Measurements from ENCODE around the gene ARHGEF19. TPM values are rescaled to one million over a fixed set of nuclear protein-coding genes. Genes with fewer than 3 reads are reported as not detected.

The ARHGEF19 gene
- total and polyA plus RNA-seq, 2 of the 13 experiments (the other 11 are each of a cell fraction or from before 2014, with no cell fraction given) = 1.7 to 1.8 TPM

DNA sequence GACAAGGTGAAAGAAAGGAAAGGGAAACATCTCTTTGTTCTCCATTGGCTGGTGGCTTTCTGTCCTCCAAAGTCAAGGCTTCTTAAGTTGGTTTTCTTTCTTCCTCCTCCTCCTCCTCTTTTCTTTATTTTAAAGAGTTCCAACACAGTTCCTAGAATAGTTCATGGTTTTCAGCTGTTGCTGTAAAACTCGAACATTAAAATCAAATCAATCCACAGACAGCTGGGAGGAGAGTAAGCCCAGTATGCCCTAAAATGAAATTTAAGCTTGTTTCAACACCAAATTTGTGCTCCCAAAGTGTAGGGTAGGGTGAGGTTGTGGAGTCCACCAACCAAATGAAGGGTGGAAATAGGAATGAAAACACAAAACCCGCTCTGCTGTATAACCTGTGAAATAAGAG lies 35.0 kb upstream of the ARHGEF19 start:
- DNase-seq (ENCODE audit: low spot score) = no peak
- Histone ChIP-seq H3K27me3 (ENCODE audit: control insufficient read depth in 1 of 2, insufficient read depth in 2 of 2, low read length in 2 of 2) (no peaks in the 10 kb centered on the region), H3K27ac (ENCODE audit: extremely low read length, insufficient read depth, low read length) (no peak overlapping the region), H3K9me3 (ENCODE audit: low read length) (no peaks in the 10 kb centered on the region), H3K9ac (ENCODE audit: insufficient read depth, low read depth, low read length) (no peak overlapping the region), H3K4me3 (replicated peaks in 1 of 3; ENCODE audit: insufficient read depth in 1 of 3, low read depth in 2 of 3, low read length in 3 of 3) (no peak overlapping the region), H3K79me2 (ENCODE audit: insufficient read depth, low read length) (no peaks in the 10 kb centered on the region), H3K4me1 (ENCODE audit: insufficient read depth, low read length) (peaks cover 6% of the 10 kb centered on the region; the same call in 1 of the 2 replicates), H2AFZ (ENCODE audit: low read length) (no peak overlapping the region), H3K4me2 (ENCODE audit: low read depth, low read length) (no peak overlapping the region), H4K20me1 (ENCODE audit: insufficient read depth, low read length) (no peaks in the 10 kb centered on the region), H3K36me3 (replicated peaks in 1 of 2; ENCODE audit: control insufficient read depth in 1 of 2, insufficient read depth in 2 of 2, low read length in 2 of 2) (peaks cover 9 to 32% of the 10 kb centered on the region in 2 experiments; a peak in 4 of 5 replicates)
- intact Hi-C loops (cut with micrococcal nuclease; ENCODE audit: unreplicated experiment) (no loop called here), in situ Hi-C loops (cut with HindIII; ENCODE audit: extremely low pct_ligation_motif_present, low pct_unique_long_range_greater_than_20kb) (no loop called here)
- whole genome bisulfite sequencing (ENCODE audit: low lambda C conversion rate) = 95% methylated on average over 2 of the region's 2 CpGs
- BruUV-seq (replicated peaks) = no TSS peak
- ChIA-PET POLR2A (no interaction called here), CTCF (ENCODE audit: low intra/inter-chr PET ratio, low total read pairs) (no interaction called here)
- no peak for FAIRE-seq
- no peak for ATAC-seq
- no peak for TF ChIP-seq MIER3 (CRISPR knock-in tag; IDR thresholded peaks at IDR 0.05; ENCODE audit: borderline replicate concordance)
- no peak for TF ChIP-seq MTA3 (CRISPR knock-in tag; IDR thresholded peaks at IDR 0.05)
- no peak for TF ChIP-seq CBX1 (IDR thresholded peaks at IDR 0.05; ENCODE audit: low read depth)
- TF ChIP-seq REXO4 (CRISPR knock-in tag; IDR thresholded peaks at IDR 0.05; ENCODE audit: borderline replicate concordance) = no peak
- TF ChIP-seq MLLT10 (CRISPR knock-in tag; IDR thresholded peaks at IDR 0.05) = no peak
- TF ChIP-seq, protein P1, sequence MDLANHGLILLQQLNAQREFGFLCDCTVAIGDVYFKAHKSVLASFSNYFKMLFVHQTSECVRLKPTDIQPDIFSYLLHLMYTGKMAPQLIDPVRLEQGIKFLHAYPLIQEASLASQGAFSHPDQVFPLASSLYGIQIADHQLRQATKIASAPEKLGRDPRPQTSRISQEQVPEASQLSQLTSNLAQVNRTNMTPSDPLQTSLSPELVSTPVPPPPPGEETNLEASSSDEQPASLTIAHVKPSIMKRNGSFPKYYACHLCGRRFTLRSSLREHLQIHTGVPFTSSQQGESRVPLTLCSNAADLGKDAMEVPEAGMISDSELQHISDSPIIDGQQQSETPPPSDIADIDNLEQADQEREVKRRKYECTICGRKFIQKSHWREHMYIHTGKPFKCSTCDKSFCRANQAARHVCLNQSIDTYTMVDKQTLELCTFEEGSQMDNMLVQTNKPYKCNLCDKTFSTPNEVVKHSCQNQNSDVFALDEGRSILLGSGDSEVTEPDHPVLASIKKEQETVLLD (CRISPR knock-in tag; IDR thresholded peaks at IDR 0.05; ENCODE audit: low read depth) = no peak
- TF ChIP-seq, protein P2, sequence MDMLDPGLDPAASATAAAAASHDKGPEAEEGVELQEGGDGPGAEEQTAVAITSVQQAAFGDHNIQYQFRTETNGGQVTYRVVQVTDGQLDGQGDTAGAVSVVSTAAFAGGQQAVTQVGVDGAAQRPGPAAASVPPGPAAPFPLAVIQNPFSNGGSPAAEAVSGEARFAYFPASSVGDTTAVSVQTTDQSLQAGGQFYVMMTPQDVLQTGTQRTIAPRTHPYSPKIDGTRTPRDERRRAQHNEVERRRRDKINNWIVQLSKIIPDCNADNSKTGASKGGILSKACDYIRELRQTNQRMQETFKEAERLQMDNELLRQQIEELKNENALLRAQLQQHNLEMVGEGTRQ (IDR thresholded peaks at IDR 0.05; ENCODE audit: low read depth, low read length) = no peak
- TF ChIP-seq, protein P2 (CRISPR knock-in tag; IDR thresholded peaks at IDR 0.05; ENCODE audit: borderline replicate concordance) = no peak
- TF ChIP-seq, protein P3, sequence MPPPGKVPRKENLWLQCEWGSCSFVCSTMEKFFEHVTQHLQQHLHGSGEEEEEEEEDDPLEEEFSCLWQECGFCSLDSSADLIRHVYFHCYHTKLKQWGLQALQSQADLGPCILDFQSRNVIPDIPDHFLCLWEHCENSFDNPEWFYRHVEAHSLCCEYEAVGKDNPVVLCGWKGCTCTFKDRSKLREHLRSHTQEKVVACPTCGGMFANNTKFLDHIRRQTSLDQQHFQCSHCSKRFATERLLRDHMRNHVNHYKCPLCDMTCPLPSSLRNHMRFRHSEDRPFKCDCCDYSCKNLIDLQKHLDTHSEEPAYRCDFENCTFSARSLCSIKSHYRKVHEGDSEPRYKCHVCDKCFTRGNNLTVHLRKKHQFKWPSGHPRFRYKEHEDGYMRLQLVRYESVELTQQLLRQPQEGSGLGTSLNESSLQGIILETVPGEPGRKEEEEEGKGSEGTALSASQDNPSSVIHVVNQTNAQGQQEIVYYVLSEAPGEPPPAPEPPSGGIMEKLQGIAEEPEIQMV (CRISPR knock-in tag; IDR thresholded peaks at IDR 0.05; ENCODE audit: low read depth) = no peak
- no peak for TF ChIP-seq RAD21 (CRISPR knock-in tag; IDR thresholded peaks at IDR 0.05)
- TF ChIP-seq PAX8 (CRISPR knock-in tag; IDR thresholded peaks at IDR 0.05; ENCODE audit: borderline replicate concordance) = no peak

All from HepG2 (cell line).